Measurements from ENCODE around the gene ITGB1BP1.
"Not testable (repeated sequence)": the region's sequence is repeated elsewhere in the genome, so short reads cannot be mapped to it uniquely, and the experiment has no call there.

ITGB1BP1 gene

DNA sequence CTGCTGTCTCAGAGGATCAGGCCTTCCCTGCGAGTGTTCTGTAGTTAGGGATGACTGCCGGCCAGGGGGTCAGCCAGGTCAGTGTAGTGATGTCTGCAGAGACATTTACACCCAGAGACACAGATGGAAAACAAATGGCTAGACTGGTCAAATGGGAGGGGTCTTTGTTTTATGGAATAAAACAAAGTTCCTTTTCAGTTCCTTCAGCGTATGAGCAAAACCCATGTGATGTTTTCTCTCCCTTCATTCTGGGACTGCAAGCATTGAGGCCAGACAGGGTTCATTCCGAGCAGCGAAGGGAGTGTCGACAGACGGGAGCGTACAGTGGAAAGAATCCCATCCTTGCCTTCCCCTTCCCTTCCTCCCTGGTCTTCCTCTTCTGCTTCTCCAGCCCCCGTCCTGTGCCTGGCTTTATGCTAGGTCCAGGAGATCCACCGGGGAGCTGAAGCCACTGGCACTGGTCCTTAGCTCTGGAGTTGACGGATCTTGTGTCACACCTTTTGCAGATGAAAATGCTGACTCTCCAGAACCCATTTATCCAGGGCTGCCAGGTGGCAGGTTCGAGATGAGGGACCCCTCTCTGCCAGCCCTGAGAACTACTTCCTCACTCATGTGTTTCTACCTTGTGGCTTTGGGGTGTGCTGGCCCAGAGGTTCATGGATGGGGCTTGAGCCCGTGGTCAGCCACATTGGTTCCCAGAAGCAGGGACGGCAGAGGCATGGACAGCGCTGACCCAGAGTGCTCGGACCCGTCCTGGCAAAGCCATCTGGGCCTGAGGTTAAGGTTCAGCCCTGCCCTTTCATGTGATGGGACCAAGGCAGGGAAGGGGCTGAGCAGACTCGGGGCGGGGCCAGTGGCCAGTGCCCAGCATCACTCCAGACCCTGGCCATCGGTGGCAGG is 24.2 kb downstream of the ITGB1BP1 start:
- no peak for DNase-seq

GRCh38 chr2:9398251-9398650 is 25.1 kb downstream of the ITGB1BP1 start:
- not testable (repeated sequence) for DNase-seq

GRCh38 chr2:9397201-9397600 is 26.1 kb downstream of the ITGB1BP1 start:
- no peak for DNase-seq

GRCh38 chr2:9394816-9395215 is 28.5 kb downstream of the ITGB1BP1 start:
- no peak for DNase-seq

- no peak for DNase-seq
Measured at GRCh38 chr2:9392898-9393765, 30.2 kb downstream of the ITGB1BP1 start.

- DNase-seq: no peak
Measured at GRCh38 chr2:9391961-9392720, 31.2 kb downstream of the ITGB1BP1 start.

DNA sequence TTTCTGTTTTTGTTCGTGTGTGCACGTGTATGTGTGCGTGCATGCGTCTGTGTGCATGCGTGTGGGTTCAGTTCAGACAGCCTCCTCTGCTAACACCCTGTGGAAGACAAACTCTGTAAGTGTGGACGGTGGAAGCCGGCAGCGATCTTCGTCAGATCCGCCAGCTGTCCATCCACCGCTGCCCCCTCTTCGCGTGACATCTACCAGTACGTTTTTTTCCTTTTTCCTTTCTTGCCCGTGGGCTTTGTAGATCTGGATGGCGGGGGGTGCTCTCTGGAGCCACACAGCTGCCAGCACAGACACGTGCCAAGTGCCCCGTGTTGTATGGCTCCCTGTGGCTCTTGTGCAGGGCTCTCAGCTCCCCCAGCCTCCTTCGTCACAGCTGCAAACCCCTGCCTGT is 32.3 kb downstream of the ITGB1BP1 start:
- no peak for DNase-seq

DNA sequence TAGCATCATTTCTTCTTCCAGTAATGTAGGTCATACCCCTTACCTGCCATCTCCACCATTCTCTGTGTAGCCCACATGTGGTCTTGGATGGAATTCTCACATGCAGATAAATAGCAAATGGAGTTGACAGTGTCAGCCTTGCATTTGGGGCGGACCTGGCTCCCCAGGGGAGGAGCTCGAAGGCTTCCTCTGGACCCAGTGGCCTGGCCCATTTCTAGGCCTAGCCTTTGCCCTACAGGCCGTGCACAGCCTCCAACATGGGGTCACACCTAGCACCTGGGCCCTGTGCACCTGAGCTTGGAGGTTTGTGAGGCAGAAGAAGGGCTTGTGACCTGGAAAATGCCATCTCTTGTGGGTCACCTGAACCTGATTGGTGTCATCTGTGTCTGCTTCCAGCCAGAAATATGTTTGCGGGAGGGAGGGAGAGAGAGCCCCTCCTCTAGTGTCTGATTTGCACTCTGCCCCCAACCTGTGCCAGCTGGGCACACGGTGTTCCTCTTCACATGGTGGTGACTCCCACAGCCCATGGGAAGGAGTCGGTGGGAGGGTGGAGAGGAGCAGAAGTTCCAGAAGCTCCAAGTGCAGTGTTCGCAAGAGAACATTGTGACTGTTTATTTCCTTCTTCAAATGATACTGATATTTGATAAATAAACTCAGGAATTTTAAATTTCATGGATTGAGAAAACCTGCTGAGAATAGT is 33.0 kb downstream of the ITGB1BP1 start:
- DNase-seq: no peak

DNA sequence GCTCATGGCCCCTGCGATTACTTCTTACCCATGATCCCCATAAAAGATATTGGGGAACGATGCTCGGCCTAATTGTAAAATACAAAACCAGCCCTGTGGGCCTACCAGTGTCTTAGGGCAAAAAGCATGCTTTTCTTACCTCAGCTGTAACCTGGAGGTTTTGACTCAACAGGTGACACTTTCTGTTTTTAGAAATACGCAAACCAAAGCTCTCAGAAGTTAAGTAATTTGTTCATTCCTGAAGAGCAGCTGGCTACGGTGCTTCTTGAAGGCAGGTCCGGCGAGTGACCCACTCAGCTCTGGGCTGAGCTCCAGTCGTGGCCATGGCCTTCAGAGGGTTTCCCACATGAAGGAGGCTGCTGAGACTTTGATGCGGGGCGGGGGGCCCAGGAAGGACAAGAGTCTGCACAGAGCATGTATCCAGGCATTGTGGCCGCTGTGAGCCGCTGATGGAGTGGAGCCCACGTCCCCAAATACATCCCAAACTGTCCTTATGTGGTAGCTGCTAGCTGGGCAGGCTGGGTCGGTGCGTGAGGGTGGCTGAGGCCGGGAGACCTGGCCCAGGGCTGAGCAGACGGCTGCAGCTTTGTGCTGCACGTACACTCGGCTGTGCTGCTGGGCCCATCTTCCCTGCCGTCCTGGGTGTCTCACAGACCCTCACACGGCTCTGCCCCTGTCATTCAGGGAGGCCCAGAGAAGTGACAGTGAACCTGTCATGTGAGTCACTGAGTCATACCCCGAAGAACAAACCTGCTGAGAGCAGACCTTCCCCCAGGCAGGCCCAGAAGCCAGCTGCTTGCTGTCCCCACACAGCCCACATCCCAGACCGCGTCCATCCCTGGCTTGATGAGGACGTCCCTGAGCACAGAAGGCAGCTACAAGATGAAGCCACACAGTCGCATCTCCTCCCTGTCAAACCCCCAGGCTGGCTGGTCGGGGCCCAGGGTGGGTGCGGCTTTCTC is 34.1 kb downstream of the ITGB1BP1 start:
- DNase-seq: no peak

- no peak for DNase-seq
Measured at GRCh38 chr2:9388199-9388681, 35.1 kb downstream of the ITGB1BP1 start.

GRCh38 chr2:9385841-9386240 is 37.5 kb downstream of the ITGB1BP1 start:
- DNase-seq: no peak

- no peak for DNase-seq
Measured at GRCh38 chr2:9384521-9384920, 38.8 kb downstream of the ITGB1BP1 start.

- DNase-seq: no peak
Measured at GRCh38 chr2:9382604-9383235, 40.6 kb downstream of the ITGB1BP1 start.

DNA sequence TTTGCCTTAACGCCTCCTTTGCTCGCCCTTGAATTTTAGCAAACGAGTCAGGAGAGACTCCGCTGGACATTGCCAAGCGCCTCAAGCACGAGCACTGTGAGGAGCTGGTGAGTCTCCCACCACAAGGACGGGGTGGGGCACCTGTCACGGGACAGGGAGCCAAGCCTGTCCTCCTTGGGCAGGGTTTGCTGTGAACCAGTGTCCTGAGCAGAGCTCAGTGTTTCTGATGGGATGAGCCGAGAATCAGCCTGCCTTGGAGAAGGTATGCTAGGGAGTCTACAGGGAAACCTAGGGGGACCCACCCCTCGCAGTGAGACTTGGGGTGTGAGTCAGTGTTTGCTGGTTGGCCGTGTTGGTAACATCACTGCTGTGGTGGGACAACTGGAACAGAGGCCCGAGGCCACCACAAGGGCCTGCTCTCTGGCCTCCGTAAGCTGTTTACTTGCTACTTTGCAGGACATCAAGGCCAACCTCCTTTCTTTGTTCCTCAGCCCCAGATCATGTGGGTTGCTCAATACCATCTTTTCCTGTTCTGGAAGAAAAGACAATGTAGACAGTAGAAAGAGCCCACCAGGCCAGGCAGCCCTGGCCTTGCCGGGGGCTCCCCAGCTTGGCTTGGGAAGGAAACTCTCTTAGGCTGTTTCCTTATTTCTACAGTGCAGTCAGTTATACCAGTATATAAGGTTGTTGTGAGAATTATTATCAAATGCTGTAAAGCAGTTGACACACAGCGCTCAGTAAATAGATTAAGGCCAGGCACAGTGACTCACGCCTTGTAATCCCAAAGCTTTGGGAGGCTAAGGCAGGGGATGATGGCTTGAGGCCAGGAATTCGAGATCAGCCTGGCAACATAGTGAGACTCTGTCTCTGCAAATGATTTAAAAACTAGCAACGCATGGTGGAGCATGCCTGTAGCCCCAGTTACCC is 42.4 kb downstream of the ITGB1BP1 start:
- no peak for DNase-seq

GRCh38 chr2:9379391-9379755 is 44.0 kb downstream of the ITGB1BP1 start:
- DNase-seq: no peak

DNA sequence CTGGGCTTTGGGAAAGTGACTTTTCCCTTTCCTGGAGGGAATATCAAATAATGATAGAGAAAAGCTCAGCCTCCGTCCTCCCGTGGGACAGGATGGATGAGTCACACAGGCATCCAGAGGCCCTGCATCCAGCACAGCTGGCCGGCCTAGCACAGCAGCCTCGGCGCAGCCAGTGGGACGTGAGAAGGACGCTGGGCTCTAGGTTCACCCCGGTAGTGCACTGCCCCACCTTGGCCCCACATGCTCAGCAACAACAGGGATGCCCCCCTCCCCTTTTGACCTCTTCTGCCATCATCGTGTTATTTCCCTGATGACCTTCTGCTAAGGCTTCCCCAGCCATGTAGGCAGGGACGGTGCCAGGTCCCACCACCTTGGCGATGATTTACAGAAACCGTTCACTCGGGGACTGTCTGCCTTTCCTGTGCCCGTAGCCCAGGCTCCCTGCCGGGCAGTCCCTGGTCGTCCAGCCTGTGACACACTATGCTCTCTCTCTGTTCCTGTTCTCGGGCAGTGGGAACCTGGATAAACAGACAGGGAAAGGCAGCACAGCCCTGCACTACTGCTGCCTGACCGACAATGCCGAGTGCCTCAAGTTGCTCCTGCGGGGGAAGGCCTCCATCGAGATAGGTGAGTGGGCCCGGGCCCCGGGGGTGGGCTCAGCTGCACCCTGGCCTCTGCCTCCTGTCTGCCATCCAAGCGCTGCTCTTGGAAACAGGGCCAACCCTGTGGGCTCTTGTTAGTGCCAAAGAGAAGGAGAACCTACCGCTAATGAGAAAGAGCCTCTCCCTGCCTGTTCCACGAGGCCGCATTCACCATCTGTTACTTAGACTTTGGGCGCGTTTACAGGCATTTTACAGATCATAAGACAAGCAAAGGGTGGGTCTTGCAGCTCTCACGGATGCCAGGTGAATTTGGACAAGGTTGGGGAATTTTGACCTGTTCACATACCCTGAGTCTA is 44.6 kb downstream of the ITGB1BP1 start:
- DNase-seq: no peak

GRCh38 chr2:9377461-9378097 is 45.7 kb downstream of the ITGB1BP1 start:
- no peak for DNase-seq
